Effector memory CD4-positive, alpha-beta T cell (primary cell): ENCODE results near the gene CA12.

Experiments
- DNase-seq, 3 donors: peaks; one replicate each; pipeline ENCODE4 v3.0.0-alpha.2; 2020
- H3K27ac ChIP-seq: 2 replicates; pipeline ENCODE4 v1.7.0; 2013; ENCODE audit warnings: mild to moderate bottlenecking, low read length, moderate library complexity; ENCODE audit not compliant: insufficient read depth, poor library complexity, severe bottlenecking
- H3K27me3 ChIP-seq: replicated peaks from 2 replicates; pipeline ENCODE4 v1.7.0; 2013; ENCODE audit warnings: mild to moderate bottlenecking, low read length; ENCODE audit not compliant: insufficient read depth, control insufficient read depth, poor library complexity, severe bottlenecking
- H3K36me3 ChIP-seq: 2 replicates; pipeline ENCODE4 v1.7.0; 2013; ENCODE audit warnings: mild to moderate bottlenecking, low read length, moderate library complexity; ENCODE audit not compliant: control insufficient read depth, insufficient read depth
- H3K4me1 ChIP-seq: 2 replicates; pipeline ENCODE4 v1.7.0; 2013; ENCODE audit warnings: low read length, mild to moderate bottlenecking; ENCODE audit not compliant: control insufficient read depth, insufficient read depth, poor library complexity, severe bottlenecking
- H3K4me3 ChIP-seq: 2 replicates; pipeline ENCODE4 v1.7.0; 2013; ENCODE audit warnings: low read length, low read depth, mild to moderate bottlenecking; ENCODE audit not compliant: insufficient read depth, poor library complexity, severe bottlenecking
- H3K9me3 ChIP-seq: 2 replicates; pipeline ENCODE4 v1.7.0; 2013; ENCODE audit warnings: mild to moderate bottlenecking, low read length, moderate library complexity; ENCODE audit not compliant: control insufficient read depth

CA12 gene

DNA sequence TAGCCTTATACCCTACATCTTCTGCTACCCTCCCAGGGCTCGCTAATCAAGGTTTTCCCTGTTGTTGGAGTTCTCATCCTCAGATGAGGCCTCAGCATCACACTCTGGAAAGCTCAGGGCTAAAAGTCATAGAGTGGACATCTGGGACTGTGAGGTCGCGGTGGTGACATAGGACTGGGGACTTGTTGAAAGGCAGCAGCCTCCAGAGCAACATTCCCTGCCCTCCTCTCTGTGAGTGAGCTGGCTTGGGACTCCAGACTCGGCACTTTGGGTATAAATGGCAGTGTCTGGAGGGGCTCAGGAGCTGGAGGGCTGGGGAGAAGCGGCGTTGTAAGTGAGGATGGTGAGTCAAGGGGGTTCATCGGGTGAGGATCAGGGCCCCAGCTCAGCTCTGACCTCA lies 2.7 kb downstream of the CA12 start:
- Histone ChIP-seq H3K9me3 (no peaks in the 10 kb centered on the region), H3K36me3 (no peaks in the 10 kb centered on the region), H3K27me3 (peaks cover 21% of the 10 kb centered on the region), H3K4me1 (peaks cover 7% of the 10 kb centered on the region), H3K27ac (no peak overlapping the region), H3K4me3 (no peak overlapping the region)
- no peak for DNase-seq

DNA sequence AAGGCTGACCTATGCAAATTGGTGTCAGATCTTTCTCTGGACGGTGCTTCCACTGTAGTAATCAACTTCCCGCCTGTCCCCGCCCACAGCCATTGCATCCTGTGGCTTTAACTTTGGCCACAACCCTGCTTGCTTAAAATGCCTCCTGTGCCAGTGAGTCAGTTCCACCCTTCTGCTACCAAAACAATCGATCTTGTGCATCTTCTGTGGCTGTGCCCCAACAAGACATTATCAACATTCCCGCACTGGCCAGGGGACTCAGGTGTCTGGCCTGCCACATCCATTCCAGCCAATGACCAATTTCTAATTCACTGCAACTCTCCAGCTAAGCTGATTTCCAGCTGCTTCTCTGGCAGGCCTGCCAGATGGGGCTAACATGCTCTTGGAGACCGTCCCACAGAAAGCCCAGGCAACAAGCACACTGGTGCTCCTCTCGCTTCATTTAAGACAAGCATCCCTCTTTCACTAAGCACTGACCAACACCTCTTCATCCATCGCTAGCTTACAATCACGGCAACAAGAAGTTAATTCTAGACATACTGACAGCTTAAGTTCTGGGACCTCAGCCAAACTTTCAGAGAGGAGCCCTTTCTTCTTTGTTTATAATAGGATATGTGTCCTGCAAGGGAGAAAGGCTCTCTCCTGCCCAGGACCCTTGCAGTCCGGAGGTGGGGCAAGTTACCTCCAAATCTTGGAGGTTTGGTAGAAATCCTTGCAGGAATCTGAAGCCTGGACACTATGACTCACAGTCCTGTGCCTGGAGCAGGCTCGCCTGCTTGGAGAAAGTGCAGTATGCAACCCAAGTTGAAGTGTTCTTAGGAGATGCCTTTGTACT lies 6.7 kb downstream of the CA12 start:
- H3K4me1 ChIP-seq, result no peaks in the 10 kb centered on the region

GRCh38 chr15:63373866-63374548 lies 7.6 kb downstream of the CA12 start:
- no peaks in the 10 kb centered on the region for H3K4me1 ChIP-seq
- no peaks in the 10 kb centered on the region for H3K36me3 ChIP-seq
- H3K4me3 ChIP-seq, result no peak overlapping the region
- H3K27me3 ChIP-seq, result peaks cover 8% of the 10 kb centered on the region
- no peak for DNase-seq
- no peaks in the 10 kb centered on the region for H3K9me3 ChIP-seq
- no peak overlapping the region for H3K27ac ChIP-seq

More for the DNA sequence above, 6.7 kb downstream of the CA12 start:
- Histone ChIP-seq H3K4me3 (no peak overlapping the region), H3K27me3 (peaks cover 8% of the 10 kb centered on the region), H3K9me3 (no peaks in the 10 kb centered on the region), H3K27ac (no peak overlapping the region), H3K36me3 (no peaks in the 10 kb centered on the region)
- no peak for DNase-seq

DNA sequence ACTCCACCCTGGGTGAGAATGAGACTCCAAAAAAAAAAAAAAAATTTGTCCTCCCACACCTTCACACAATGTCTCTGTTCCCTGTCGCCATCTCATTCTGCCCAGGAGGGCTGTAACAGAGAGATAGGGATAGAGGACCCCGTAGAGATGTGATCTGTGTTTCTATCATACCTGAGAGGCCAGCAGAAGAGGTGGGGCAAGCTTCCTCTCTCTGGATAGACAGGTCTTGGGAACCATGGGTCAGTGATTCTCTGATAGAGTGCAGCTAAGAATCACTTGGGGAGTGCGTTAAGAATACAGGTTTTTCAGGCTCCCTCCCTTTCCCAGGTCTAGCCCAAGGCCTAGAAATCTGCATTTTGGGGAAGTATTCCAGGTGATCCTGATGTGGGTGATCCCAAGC lies 8.3 kb downstream of the CA12 start:
- H3K27me3 ChIP-seq, result peaks cover 8% of the 10 kb centered on the region
- H3K27ac ChIP-seq, result no peak overlapping the region
- no peaks in the 10 kb centered on the region for H3K36me3 ChIP-seq
- no peak overlapping the region for H3K4me3 ChIP-seq
- DNase-seq, result no peak
- H3K9me3 ChIP-seq, result no peaks in the 10 kb centered on the region
- no peaks in the 10 kb centered on the region for H3K4me1 ChIP-seq

- Histone ChIP-seq H3K36me3 (no peaks in the 10 kb centered on the region), H3K27me3 (peaks cover 8% of the 10 kb centered on the region), H3K4me3 (no peak overlapping the region), H3K27ac (no peak overlapping the region), H3K9me3 (no peaks in the 10 kb centered on the region), H3K4me1 (no peaks in the 10 kb centered on the region)
- no peak for DNase-seq
Measured at GRCh38 chr15:63372753-63373152, 8.9 kb downstream of the CA12 start.

- Histone ChIP-seq H3K4me1 (no peaks in the 10 kb centered on the region), H3K36me3 (no peaks in the 10 kb centered on the region), H3K4me3 (no peak overlapping the region), H3K27ac (no peak overlapping the region), H3K9me3 (no peaks in the 10 kb centered on the region), H3K27me3 (peaks cover 6% of the 10 kb centered on the region)
- no peak for DNase-seq
Measured at GRCh38 chr15:63372018-63372705, 9.5 kb downstream of the CA12 start.

DNA sequence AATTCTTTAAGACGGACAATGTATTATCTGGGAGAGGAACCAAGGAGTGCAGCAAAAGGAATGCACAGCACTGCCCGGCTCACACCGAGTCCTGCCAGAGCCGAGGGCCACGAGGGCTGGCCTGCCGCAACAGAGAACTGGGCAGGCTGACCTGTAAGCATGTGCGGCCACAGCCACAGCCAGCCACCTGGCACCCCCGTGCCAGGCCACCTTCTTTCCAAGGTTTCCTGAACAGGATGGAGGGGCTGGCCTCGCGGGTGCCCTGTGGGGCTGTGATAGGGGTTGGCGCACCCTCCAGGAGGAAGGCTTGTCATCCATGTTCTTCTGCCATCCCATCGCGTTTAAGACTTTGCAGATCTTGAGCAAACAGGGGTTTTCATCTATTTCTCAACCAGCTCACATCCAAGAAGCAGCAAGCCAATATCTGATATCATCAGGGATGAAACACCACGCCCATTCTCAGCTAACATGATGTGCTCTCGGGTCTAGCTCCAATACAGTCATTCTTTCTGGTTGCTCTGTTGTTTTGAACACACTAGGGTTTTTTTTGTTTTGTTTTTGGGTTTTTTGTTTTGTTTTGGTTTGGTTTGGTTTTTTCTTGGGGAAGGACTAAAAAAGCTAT lies 10.2 kb downstream of the CA12 start:
- H3K27me3 ChIP-seq, result peaks cover 2% of the 10 kb centered on the region
- H3K4me3 ChIP-seq, result no peak overlapping the region
- H3K27ac ChIP-seq, result no peak overlapping the region
- no peak for DNase-seq
- H3K36me3 ChIP-seq, result no peaks in the 10 kb centered on the region
- H3K9me3 ChIP-seq, result no peaks in the 10 kb centered on the region
- no peaks in the 10 kb centered on the region for H3K4me1 ChIP-seq

GRCh38 chr15:63370764-63371163 lies 10.9 kb downstream of the CA12 start:
- DNase-seq, result no peak
- H3K4me1 ChIP-seq, result no peaks in the 10 kb centered on the region
- H3K27ac ChIP-seq, result no peak overlapping the region
- no peak overlapping the region for H3K4me3 ChIP-seq
- H3K36me3 ChIP-seq, result no peaks in the 10 kb centered on the region
- no peaks in the 10 kb centered on the region for H3K27me3 ChIP-seq
- H3K9me3 ChIP-seq, result no peaks in the 10 kb centered on the region

- H3K4me3 ChIP-seq, result no peak overlapping the region
- H3K4me1 ChIP-seq, result no peaks in the 10 kb centered on the region
- H3K27me3 ChIP-seq, result no peaks in the 10 kb centered on the region
- no peak for DNase-seq
- no peaks in the 10 kb centered on the region for H3K9me3 ChIP-seq
- H3K27ac ChIP-seq, result no peak overlapping the region
- H3K36me3 ChIP-seq, result no peaks in the 10 kb centered on the region
Measured at GRCh38 chr15:63369781-63370180, 11.9 kb downstream of the CA12 start.
